Stimulated activated naive CD8-positive, alpha-beta T cell treated with anti-CD3 and anti-CD28 coated beads, Interleukin-15, Interleukin-2, amounts not matched to agents 100 ng/mL and 50 ng/mL, for 24 hours (primary cell): Measurements from ENCODE around the gene SCN5A.

ENCODE experiments used
- H3K27ac Mint-ChIP-seq: one replicate; pipeline ENCODE4 v1.8.0; 2021; ENCODE audit warnings: mild to moderate bottlenecking, mixed read lengths
- H3K27me3 Mint-ChIP-seq: one replicate; pipeline ENCODE4 v1.8.0; 2021; ENCODE audit warnings: mixed read lengths
- H3K36me3 Mint-ChIP-seq: one replicate; pipeline ENCODE4 v1.8.0; 2021; ENCODE audit warnings: low read depth, mixed read lengths
- H3K4me1 Mint-ChIP-seq: one replicate; pipeline ENCODE4 v1.8.0; 2021; ENCODE audit warnings: low read depth, mixed read lengths
- H3K4me3 Mint-ChIP-seq: one replicate; pipeline ENCODE4 v1.8.0; 2021; ENCODE audit warnings: mild to moderate bottlenecking, mixed read lengths
- H3K9me3 Mint-ChIP-seq: one replicate; pipeline ENCODE4 v1.8.0; 2021; ENCODE audit warnings: mixed read lengths

SCN5A gene

DNA sequence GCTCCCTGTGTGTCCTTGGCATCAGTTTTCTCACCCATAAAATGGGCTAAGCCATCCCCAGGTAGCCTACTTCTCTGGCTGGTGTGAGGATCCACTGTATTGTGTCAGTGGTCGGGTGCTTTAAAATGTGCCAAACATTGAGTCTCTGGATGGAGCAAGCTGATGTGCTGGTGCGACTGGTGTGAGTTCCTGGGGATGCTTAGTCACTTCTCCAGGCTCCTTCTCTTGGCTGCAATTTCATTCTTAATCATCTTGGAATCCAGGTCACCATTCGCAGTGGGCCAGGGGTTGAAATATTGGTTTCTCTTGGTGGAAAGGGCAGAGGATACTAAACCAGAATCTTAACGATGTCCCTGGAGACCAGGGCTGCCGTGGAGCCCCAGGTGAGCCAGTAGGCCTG lies 29.3 kb downstream of the SCN5A start:
- no peaks in the 10 kb centered on the region for H3K4me1 Mint-ChIP-seq
- peaks cover 6% of the 10 kb centered on the region for H3K27me3 Mint-ChIP-seq
- H3K36me3 Mint-ChIP-seq, result no peaks in the 10 kb centered on the region
- no peaks in the 10 kb centered on the region for H3K9me3 Mint-ChIP-seq
- no peak overlapping the region for H3K4me3 Mint-ChIP-seq
- H3K27ac Mint-ChIP-seq, result no peak overlapping the region

DNA sequence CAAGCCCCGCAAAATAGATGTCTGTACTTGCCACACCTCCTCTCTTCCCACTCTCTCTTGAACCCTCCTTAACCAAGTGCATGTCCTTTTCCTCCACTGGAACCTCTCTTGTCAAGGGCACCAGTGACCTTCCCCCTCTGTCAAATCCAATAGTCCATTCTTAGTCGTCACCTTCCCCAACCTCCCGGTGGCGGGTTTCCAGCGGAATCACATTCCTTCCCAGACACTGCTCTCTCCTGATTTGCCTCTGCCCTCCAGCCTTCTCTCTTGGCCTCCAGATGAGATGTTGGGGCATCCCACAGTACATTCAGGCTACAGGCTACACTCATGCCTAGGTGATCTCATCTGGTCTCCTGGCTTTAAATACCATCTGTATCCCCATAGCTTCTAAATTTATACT lies 31.1 kb downstream of the SCN5A start:
- H3K36me3 Mint-ChIP-seq, result no peaks in the 10 kb centered on the region
- H3K27me3 Mint-ChIP-seq, result peaks cover 6% of the 10 kb centered on the region
- no peak overlapping the region for H3K4me3 Mint-ChIP-seq
- no peak overlapping the region for H3K27ac Mint-ChIP-seq
- H3K9me3 Mint-ChIP-seq, result no peaks in the 10 kb centered on the region
- no peaks in the 10 kb centered on the region for H3K4me1 Mint-ChIP-seq

DNA sequence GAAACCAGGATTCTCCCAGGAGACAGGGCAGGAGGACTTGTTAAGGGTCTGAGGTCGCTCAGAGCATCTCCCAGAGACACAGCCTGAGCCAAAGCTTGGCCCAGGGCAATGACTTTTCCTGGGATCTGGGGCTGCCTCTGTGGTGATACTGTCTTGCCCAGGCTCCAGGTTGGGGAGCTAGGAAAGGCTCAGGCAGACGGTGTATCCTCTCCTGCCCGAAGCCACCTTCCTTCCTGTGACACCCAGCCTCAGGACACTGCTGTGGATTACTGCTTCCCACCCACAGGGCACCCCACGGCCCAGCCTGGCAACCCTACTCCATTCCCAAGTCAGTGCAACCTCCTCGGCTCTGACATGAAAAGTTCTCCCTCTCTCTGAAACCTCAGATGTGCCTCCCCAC lies 31.9 kb downstream of the SCN5A start:
- no peaks in the 10 kb centered on the region for H3K9me3 Mint-ChIP-seq
- no peak overlapping the region for H3K4me3 Mint-ChIP-seq
- H3K27ac Mint-ChIP-seq, result no peak overlapping the region
- peaks cover 6% of the 10 kb centered on the region for H3K27me3 Mint-ChIP-seq
- H3K4me1 Mint-ChIP-seq, result no peaks in the 10 kb centered on the region
- no peaks in the 10 kb centered on the region for H3K36me3 Mint-ChIP-seq

DNA sequence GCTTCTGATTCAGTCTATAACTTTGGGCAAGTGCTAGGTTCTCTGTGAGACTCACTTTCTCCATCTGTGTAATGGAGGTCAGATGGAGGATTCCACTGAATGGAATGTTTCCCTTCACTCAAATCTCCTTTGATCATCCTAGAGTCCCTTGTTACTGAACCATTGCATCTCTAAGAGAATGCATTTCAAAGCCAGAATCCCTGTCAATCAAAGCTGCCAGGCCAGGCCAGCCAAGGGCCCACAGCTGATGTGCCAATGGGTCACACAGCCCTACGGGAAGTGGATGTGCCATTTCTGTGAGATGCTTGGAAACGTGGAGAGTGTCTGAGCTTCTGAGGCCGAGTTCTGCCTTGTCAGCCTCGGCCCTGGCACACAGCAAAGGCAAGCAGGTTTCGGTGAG lies 32.4 kb downstream of the SCN5A start:
- Mint-ChIP-seq H3K4me3 (no peak overlapping the region), H3K9me3 (no peaks in the 10 kb centered on the region)

DNA sequence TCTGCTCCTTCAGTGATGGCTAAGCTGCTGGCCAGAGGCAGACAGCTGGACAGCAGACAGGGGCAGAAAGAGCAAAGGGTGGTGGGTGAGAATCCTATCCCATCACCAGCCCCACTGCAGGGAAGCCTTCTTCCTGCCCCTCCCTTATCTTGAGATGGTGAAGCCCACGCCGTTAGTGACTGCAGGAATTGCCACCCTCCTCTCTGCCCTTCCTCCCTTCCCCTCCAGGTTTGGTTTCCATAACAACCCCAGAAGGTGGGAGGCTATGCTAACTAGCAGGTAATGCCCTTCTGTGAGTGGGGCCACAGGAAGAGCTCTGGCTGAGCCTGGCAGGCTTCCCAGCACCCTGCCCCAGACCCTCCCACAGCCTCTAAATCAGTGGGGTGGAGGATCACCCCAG lies 32.8 kb downstream of the SCN5A start:
- Mint-ChIP-seq H3K4me1 (no peaks in the 10 kb centered on the region), H3K27me3 (peaks cover 6% of the 10 kb centered on the region), H3K9me3 (no peaks in the 10 kb centered on the region), H3K36me3 (no peaks in the 10 kb centered on the region), H3K27ac (no peak overlapping the region), H3K4me3 (no peak overlapping the region)

More for the DNA sequence above, 32.4 kb downstream of the SCN5A start:
- Mint-ChIP-seq H3K27ac (no peak overlapping the region), H3K4me1 (no peaks in the 10 kb centered on the region), H3K36me3 (no peaks in the 10 kb centered on the region), H3K27me3 (peaks cover 6% of the 10 kb centered on the region)

DNA sequence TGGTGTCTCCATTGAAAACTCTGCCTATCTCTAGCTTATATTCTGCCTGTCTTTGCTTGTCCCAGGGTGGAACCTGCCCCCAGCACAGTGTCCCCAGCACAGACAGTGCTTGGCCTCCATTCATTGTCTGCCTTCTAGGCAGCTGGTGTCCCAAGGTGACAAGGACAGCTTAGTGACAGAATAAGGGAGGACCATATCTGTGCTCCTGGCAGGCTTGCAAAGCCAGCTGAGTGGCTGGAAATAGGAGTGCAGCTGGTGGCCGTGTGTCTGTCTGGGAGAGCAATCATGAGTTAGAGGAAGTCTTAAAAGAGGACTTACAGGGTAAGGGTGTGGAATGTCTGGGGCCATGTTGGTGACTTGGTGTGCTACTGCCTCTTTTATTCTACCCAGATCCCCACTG lies 33.4 kb downstream of the SCN5A start:
- H3K36me3 Mint-ChIP-seq, result no peaks in the 10 kb centered on the region
- no peaks in the 10 kb centered on the region for H3K4me1 Mint-ChIP-seq

DNA sequence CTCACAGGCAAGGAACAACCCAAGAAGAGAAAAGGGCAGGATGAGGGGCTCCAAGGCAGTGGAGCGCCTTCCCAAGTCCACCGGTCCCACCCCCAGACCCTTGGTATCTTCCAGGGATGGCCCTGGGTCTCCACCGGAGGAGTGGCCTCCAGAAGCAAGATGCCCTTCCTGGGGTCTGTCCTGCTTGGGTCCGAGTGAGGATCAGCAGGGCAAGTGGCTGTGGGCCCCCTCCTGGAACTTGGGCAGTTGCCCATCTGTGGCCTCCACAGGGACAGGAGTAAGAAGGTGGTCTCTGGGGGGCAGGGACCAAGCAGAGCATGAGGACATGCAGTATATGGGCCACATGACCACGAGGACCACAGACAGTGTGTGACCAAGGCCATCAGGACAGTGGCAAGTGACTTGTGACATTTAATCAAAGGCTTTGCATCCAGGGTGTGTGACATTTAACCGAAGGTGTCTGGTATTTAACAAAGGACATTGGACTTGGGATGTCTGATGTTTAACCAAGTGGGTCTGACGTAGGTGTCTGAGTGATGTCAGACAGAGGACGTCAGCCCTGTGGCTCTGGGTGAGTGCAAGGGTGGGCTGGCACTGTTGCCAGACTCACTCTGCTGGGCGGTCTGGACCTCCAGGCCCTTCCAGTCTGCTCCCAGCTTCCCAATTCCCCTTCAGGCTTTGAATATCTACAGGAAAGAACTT lies 34.7 kb downstream of the SCN5A start:
- Mint-ChIP-seq H3K36me3 (no peaks in the 10 kb centered on the region), H3K27ac (no peak overlapping the region), H3K4me1 (no peaks in the 10 kb centered on the region), H3K4me3 (no peak overlapping the region), H3K9me3 (no peaks in the 10 kb centered on the region), H3K27me3 (peaks cover 6% of the 10 kb centered on the region)

More for the DNA sequence above, 33.4 kb downstream of the SCN5A start:
- Mint-ChIP-seq H3K9me3 (no peaks in the 10 kb centered on the region), H3K4me3 (no peak overlapping the region), H3K27me3 (peaks cover 6% of the 10 kb centered on the region), H3K27ac (no peak overlapping the region)

DNA sequence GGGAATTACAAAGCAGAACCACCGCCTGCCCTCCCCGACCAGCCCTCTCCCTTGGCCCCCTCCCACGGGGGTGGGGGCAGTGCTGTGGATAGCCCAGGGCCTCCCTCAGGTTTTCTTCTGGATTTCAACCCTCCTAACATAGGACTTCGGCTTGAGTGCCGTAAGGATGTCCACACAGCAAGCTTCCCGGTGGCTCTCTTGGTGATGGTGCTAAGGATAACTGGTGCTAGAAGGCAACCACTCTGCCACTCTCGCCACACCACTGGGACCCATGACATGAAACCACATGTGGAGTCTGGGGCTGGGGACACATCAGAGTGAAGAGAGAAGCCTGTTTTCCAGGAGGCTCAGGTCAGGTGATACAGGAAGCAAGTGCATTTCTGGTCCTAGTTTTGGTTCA lies 35.4 kb downstream of the SCN5A start:
- Mint-ChIP-seq H3K27ac (no peak overlapping the region), H3K9me3 (no peaks in the 10 kb centered on the region), H3K27me3 (peaks cover 4% of the 10 kb centered on the region), H3K4me3 (no peak overlapping the region), H3K36me3 (no peaks in the 10 kb centered on the region), H3K4me1 (no peaks in the 10 kb centered on the region)

DNA sequence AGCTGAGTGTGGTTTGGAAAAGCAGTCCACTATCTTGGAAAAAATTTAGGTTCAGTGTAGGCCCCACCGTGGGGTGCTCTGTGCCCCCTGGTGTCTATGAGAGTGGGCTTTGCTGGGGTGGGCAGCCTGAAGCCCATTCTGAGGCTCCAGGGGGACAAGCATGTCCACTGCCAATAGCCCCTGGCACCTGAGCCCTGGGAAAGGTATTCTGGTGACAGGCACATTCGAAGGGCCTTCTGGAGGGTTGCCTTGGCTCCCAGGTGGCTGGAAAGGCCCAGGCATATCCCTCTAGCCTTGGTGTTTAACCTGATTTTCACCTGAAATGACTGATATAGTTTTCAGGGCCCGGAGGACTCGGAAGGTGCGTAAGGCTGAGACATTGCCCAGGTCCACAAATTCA lies 36.1 kb downstream of the SCN5A start:
- Mint-ChIP-seq H3K4me3 (no peak overlapping the region), H3K9me3 (no peaks in the 10 kb centered on the region), H3K36me3 (no peaks in the 10 kb centered on the region), H3K4me1 (no peaks in the 10 kb centered on the region), H3K27ac (no peak overlapping the region), H3K27me3 (no peaks in the 10 kb centered on the region)

DNA sequence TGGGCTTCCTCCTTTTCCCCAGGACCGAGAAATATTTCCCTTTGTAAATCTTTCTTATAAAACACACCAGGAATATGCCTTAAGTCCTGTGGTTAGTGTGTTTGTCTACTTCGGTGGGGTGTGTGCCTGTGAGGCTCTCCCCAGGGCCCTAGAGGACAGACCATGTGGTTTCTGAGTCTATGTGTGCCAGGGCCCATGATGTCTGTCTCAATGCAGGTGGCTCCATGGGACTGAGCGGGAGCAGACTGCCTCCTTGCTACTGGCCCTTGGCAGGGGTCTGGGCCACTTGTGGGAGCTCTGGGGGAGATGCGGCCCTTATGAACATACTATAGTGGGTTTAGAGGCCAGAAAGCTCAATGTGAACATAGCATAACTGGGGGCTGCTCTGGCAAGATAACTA lies 37.6 kb downstream of the SCN5A start:
- Mint-ChIP-seq H3K36me3 (no peaks in the 10 kb centered on the region), H3K27ac (no peak overlapping the region), H3K27me3 (no peaks in the 10 kb centered on the region), H3K4me1 (no peaks in the 10 kb centered on the region), H3K9me3 (no peaks in the 10 kb centered on the region), H3K4me3 (no peak overlapping the region)

DNA sequence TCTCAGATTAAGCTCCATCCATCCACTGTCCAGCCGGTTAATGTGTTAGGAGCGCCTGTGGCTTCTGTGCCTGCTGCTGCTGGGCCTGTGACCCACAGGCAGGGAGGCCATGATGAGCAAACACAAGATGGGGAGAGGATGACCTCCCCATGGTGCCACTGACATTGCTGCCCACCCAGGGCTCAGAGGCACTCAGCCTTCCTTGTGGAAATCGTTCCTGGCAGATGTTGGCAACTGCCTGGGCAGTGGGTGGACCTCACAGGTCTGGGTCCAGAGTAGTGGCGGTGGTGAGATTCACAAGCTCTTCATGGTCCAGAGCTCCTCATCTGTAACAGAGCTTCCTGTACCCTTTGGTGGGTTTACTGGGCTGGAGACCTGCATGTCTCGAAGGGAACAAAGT lies 38.6 kb downstream of the SCN5A start:
- H3K27me3 Mint-ChIP-seq, result no peaks in the 10 kb centered on the region
- H3K36me3 Mint-ChIP-seq, result no peaks in the 10 kb centered on the region
- H3K9me3 Mint-ChIP-seq, result no peaks in the 10 kb centered on the region
- H3K4me1 Mint-ChIP-seq, result no peaks in the 10 kb centered on the region
- H3K27ac Mint-ChIP-seq, result no peak overlapping the region
- no peak overlapping the region for H3K4me3 Mint-ChIP-seq

DNA sequence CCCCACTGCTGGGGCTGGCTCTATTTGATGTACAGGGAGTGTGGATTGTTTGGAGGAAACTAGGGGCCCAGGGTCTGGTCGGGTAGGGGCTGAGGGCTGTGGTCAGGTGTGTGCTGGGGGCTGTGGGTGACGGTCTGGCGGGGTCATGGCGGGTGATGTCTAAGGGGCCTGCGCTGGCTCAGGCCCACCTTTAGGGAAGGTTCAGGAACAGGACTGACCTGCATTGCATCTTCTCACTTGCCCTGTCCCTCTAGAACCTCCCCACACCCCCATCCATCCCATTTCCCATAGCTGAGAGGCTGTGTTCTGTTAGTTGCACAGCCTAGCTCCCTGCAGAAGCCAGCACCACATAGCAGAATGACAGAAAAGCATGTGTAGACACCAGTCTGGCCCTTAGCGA lies 39.1 kb downstream of the SCN5A start:
- Mint-ChIP-seq H3K27ac (no peak overlapping the region), H3K27me3 (no peaks in the 10 kb centered on the region), H3K36me3 (no peaks in the 10 kb centered on the region), H3K4me1 (no peaks in the 10 kb centered on the region), H3K9me3 (no peaks in the 10 kb centered on the region), H3K4me3 (no peak overlapping the region)

DNA sequence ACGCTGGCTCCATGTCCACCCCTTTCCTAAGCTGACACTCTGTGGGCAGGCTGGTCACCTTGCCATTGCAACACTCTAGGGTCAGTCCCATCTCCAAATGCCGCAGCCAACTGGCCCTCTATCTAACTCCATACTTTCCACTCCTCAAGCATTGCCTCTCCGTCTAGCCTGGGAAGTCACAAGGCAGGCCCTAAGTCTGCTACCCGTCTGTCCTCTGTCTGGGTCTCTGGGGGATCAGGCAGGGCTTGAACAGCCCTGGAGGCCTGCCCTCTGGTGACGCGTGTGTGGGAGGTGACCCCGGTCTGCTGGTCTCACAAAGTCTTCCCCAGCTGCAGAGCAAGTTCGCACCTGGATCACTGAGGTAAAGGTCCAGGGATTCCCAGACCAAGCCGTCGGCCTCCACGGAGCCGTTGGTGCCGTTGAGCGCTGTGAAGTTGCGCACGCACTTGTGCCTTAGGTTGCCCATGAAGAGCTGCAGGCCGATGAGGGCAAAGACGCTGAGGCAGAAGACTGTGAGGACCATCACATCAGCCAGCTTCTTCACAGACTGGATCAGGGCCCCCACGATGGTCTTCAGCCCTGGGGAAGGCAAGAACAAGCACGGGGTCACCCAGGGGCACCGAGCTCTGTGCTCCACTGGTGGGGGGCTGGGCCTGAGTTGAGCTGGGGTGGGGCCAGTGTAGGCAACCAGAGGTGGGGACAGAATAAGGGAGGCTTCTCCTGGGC lies 39.9 kb downstream of the SCN5A start:
- Mint-ChIP-seq H3K9me3 (no peaks in the 10 kb centered on the region), H3K4me3 (no peak overlapping the region), H3K27me3 (no peaks in the 10 kb centered on the region), H3K27ac (no peak overlapping the region), H3K4me1 (no peaks in the 10 kb centered on the region), H3K36me3 (no peaks in the 10 kb centered on the region)

DNA sequence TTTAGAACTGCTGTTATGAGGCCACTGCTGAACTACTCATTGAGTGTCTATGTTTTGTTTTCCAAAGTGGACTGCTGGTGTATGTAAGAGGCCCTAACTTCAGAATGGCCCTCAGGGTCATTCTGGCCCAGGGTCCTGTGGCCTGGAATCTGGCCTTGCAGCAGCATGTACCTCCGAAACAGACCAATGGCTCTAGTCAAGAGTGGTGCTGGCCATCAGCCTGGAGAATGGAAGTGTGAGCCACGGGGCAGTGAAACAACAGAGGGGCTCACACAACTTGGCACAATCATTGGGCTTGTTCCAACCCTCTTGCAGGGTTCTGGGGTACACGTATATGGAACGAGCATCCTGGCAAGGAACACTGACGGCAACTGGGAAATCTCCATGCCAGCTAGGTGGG lies 40.5 kb downstream of the SCN5A start:
- H3K27ac Mint-ChIP-seq, result no peak overlapping the region
- no peaks in the 10 kb centered on the region for H3K4me1 Mint-ChIP-seq
- no peaks in the 10 kb centered on the region for H3K36me3 Mint-ChIP-seq
- no peaks in the 10 kb centered on the region for H3K9me3 Mint-ChIP-seq
- no peak overlapping the region for H3K4me3 Mint-ChIP-seq
- H3K27me3 Mint-ChIP-seq, result no peaks in the 10 kb centered on the region

DNA sequence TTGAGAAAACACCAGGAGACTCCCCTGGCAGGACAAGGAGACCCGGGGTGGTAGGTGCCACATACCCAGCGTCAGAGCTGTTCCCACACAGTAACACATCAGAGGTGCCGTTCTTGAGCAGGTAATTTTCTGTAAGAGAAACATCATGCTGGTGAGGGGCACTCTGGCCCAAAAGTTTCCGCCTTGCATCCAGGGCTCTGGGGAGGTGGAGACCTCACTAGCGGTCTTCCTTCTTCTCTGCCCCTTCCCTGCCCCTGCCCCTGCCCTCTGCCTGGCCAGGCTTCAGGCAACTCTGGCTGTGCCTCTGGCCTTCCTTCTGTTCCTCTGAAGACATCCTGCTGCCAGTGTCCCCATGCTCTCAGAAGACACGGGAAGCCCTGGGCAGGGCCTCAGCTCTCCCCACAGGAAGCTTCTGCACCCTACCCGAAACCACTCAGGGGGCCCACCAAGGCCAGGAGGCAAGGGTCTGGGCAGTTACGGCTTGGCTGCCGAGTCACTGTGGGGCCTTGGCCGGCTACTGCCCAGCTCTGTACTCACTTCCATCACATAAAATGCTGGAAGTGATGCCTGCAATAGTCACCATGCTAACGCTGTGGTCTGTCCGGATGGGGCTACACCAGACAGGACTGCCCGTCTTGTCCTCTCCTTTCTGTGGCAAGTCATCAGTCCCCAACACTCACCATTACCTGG lies 41.3 kb downstream of the SCN5A start:
- Mint-ChIP-seq H3K4me3 (no peak overlapping the region), H3K4me1 (no peaks in the 10 kb centered on the region)

More for the DNA sequence above, 41.3 kb downstream of the SCN5A start:
- Mint-ChIP-seq H3K27ac (no peak overlapping the region), H3K27me3 (no peaks in the 10 kb centered on the region), H3K9me3 (no peaks in the 10 kb centered on the region), H3K36me3 (no peaks in the 10 kb centered on the region)
